CD14-positive monocyte (primary cell): ENCODE measurements around the gene LFNG. TPM values are rescaled to one million over a fixed set of nuclear protein-coding genes. Genes with fewer than 3 reads are reported as not detected.

Source experiments
- DNase-seq, 3 donors: peaks; one replicate each; pipeline ENCODE4 v3.0.0-alpha.2; 2011 to 2022
- H2AFZ ChIP-seq: 2 replicates; pipeline ENCODE4 v1.6.0; 2012; ENCODE audit warnings: mild to moderate bottlenecking, low read depth, low read length, inconsistent platforms; ENCODE audit not compliant: insufficient read depth, poor library complexity, severe bottlenecking
- H3K27ac ChIP-seq, 2 donors: 1 replicate in 1 of 2; 2 replicates in 1 of 2; pipeline ENCODE4 v1.5.1; 2012 to 2013; ENCODE audit warnings: low read length in 2 of 2, control low read depth in 1 of 2, inconsistent platforms in 1 of 2, low read depth in 1 of 2, mild to moderate bottlenecking in 1 of 2
- H3K27me3 ChIP-seq, 2 donors: one replicate each; pipeline versions ENCODE4 v1.6.0 to v1.6.1; 2011 to 2013; ENCODE audit warnings: low read length in 2 of 2; ENCODE audit not compliant: control insufficient read depth in 2 of 2, insufficient read depth in 2 of 2
- H3K36me3 ChIP-seq, 2 donors: replicated peaks in 1 of 2; 1 replicate in 1 of 2; 2 replicates in 1 of 2; pipeline versions ENCODE4 v1.5.1 to v1.6.1; 2012 to 2013; ENCODE audit warnings: low read length in 2 of 2, control low read depth in 1 of 2, inconsistent platforms in 1 of 2, mild to moderate bottlenecking in 1 of 2; ENCODE audit not compliant: insufficient read depth in 2 of 2, control insufficient read depth in 1 of 2
- H3K4me1 ChIP-seq, 2 donors: 1 replicate in 1 of 2; 2 replicates in 1 of 2; pipeline versions ENCODE4 v1.5.1 to v1.6.1; 2012 to 2013; ENCODE audit warnings: low read length in 2 of 2, control low read depth in 1 of 2, inconsistent platforms in 1 of 2, mild to moderate bottlenecking in 1 of 2, moderate library complexity in 1 of 2; ENCODE audit not compliant: insufficient read depth in 2 of 2, control insufficient read depth in 1 of 2
- H3K4me2 ChIP-seq: replicated peaks from 2 replicates; pipeline ENCODE3; 2012; ENCODE audit warnings: low read length, moderate library complexity, mild to moderate bottlenecking; ENCODE audit not compliant: poor library complexity, severe bottlenecking; ENCODE audit errors: extremely low read depth
- H3K4me3 ChIP-seq, 3 experiments: fragments of 200-600 bp in 1 of 3; sonication (generic) in 1 of 3; replicated peaks in 1 of 3; 1 replicate in 2 of 3; 2 replicates in 1 of 3; pipeline ENCODE4 v1.5.1; 2011 to 2013; ENCODE audit warnings: low read length in 3 of 3, mild to moderate bottlenecking in 3 of 3, control low read depth in 2 of 3, low read depth in 2 of 3, inconsistent platforms in 1 of 3, moderate library complexity in 1 of 3
- H3K79me2 ChIP-seq: 2 replicates; pipeline ENCODE4 v1.6.0; 2012; ENCODE audit warnings: mild to moderate bottlenecking, control low read depth, inconsistent platforms, low read length, moderate library complexity; ENCODE audit not compliant: insufficient read depth
- H3K9ac ChIP-seq: 2 replicates; pipeline ENCODE4 v1.6.0; 2017; ENCODE audit warnings: low read length, mild to moderate bottlenecking; ENCODE audit not compliant: insufficient read depth, poor library complexity, severe bottlenecking
- H3K9me3 ChIP-seq, 2 donors: replicated peaks in 1 of 2; 1 replicate in 1 of 2; 2 replicates in 1 of 2; pipeline versions ENCODE4 v1.5.1 to v1.6.1; 2012 to 2013; ENCODE audit warnings: low read length in 2 of 2, control low read depth in 1 of 2; ENCODE audit not compliant: control insufficient read depth in 1 of 2, insufficient read depth in 1 of 2
- H4K20me1 ChIP-seq: 2 replicates; pipeline ENCODE4 v1.6.0; 2012; ENCODE audit warnings: mild to moderate bottlenecking, low read length, control low read depth, moderate library complexity; ENCODE audit not compliant: insufficient read depth
- H3K27ac Mint-ChIP-seq, 7 donors: one replicate each; pipeline ENCODE4 v1.8.0; 2020; ENCODE audit warnings: mild to moderate bottlenecking in 7 of 7, mixed read lengths in 7 of 7, moderate library complexity in 6 of 7, inconsistent platforms in 2 of 7
- H3K27me3 Mint-ChIP-seq, 3 donors: one replicate each; pipeline ENCODE4 v1.8.0; 2021 to 2022; ENCODE audit warnings: low read depth in 3 of 3, mild to moderate bottlenecking in 3 of 3, mixed read lengths in 3 of 3, moderate library complexity in 3 of 3, inconsistent platforms in 1 of 3
- H3K36me3 Mint-ChIP-seq, 2 donors: one replicate each; pipeline ENCODE4 v1.8.0; 2020; ENCODE audit warnings: mixed read lengths in 2 of 2, inconsistent platforms in 1 of 2, mild to moderate bottlenecking in 1 of 2
- H3K4me1 Mint-ChIP-seq: one replicate; pipeline ENCODE4 v1.8.0; 2020; ENCODE audit warnings: mild to moderate bottlenecking, mixed read lengths
- H3K4me3 Mint-ChIP-seq, 2 donors: one replicate each; pipeline ENCODE4 v1.8.0; 2020; ENCODE audit warnings: mild to moderate bottlenecking in 2 of 2, mixed read lengths in 2 of 2, moderate library complexity in 1 of 2
- H3K9me3 Mint-ChIP-seq, 7 donors: one replicate each; pipeline ENCODE4 v1.8.0; 2020 to 2022; ENCODE audit warnings: mixed read lengths in 7 of 7, mild to moderate bottlenecking in 6 of 7, moderate library complexity in 6 of 7, inconsistent platforms in 2 of 7
- WGBS: methylation state at CpG from one replicate; pipeline ENCODE4 v1.1.5; 2013; ENCODE audit warnings: missing lambda C conversion rate; ENCODE audit not compliant: insufficient coverage; 5-methylcytosine and 5-hydroxymethylcytosine counted together
- intact Hi-C, 2 donors: fragments of 100-400 bp; cut with micrococcal nuclease; formaldehyde crosslinking; loops; one replicate each; pipeline versions ENCODE4 v1.15.0 to v1.15.1; 2023
- polyA plus RNA-seq, 3 donors: library from polyadenylated mRNA; depleted of rRNA in 1 of 3; unstranded in 2 of 3; stranded (reverse) in 1 of 3; fragments of 300-500 nt in 2 of 3; fragments of >200 nt in 1 of 3; fragmentation: Illumina TruSeq in 2 of 3; gene quantifications; 1 replicate in 2 of 3; 2 replicates in 1 of 3; pipeline ENCODE4 v1.2.3, GENCODE V29; 2012 to 2021
- TF ChIP-seq, protein P1 (sequence below): fragments of 200-600 bp; IDR thresholded peaks from one replicate; pipeline ENCODE4 v1.8.0; 2022; ENCODE audit warnings: antibody characterized with exemption, mild to moderate bottlenecking

LFNG gene
- polyA plus RNA-seq, 3 donors: 1.9 to 121 (median 2.2) TPM

DNA sequence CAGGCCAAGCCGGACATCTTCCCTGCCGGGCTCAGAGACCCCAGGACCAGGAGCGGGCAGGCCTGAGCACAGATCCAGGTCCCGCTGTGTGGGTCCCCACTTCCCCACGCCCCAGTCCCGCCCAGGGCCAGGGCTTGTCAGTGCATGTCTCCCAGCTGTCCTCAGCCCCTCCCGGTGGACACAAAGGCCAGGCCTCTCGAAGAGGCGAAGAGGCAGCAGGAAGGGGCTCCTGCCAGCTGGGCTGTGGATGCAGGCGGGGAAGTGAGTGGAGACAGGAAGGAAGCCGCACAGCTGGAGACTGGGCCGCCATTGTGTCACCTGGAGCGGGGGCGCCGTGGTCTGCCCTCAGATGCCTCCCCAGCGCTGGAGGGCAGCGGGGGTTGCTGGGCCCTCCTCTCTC lies 48.2 kb upstream of the LFNG start:
- Histone ChIP-seq H3K36me3 (no peaks in the 10 kb centered on the region), H3K4me2 (no peak overlapping the region), H2AFZ (no peak overlapping the region), H3K9ac (no peak overlapping the region), H4K20me1 (no peaks in the 10 kb centered on the region), H3K27ac (no peak overlapping the region), H3K27me3 (peaks cover 0 to 6% of the 10 kb centered on the region in 2 donors), H3K9me3 (no peaks in the 10 kb centered on the region), H3K79me2 (no peaks in the 10 kb centered on the region), H3K4me3 (no peak overlapping the region), H3K4me1 (peaks cover 22 to 28% of the 10 kb centered on the region in 2 donors)
- peak in 1 of 3 donors; percentile 5 for DNase-seq
- TF ChIP-seq, protein P1, sequence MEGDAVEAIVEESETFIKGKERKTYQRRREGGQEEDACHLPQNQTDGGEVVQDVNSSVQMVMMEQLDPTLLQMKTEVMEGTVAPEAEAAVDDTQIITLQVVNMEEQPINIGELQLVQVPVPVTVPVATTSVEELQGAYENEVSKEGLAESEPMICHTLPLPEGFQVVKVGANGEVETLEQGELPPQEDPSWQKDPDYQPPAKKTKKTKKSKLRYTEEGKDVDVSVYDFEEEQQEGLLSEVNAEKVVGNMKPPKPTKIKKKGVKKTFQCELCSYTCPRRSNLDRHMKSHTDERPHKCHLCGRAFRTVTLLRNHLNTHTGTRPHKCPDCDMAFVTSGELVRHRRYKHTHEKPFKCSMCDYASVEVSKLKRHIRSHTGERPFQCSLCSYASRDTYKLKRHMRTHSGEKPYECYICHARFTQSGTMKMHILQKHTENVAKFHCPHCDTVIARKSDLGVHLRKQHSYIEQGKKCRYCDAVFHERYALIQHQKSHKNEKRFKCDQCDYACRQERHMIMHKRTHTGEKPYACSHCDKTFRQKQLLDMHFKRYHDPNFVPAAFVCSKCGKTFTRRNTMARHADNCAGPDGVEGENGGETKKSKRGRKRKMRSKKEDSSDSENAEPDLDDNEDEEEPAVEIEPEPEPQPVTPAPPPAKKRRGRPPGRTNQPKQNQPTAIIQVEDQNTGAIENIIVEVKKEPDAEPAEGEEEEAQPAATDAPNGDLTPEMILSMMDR: no peak
- H3K36me3 Mint-ChIP-seq: no peaks in the 10 kb centered on the region
- peaks cover 0 to 3% (median 0%) of the 10 kb centered on the region in 7 donors for H3K9me3 Mint-ChIP-seq
- peaks cover 23% of the 10 kb centered on the region for H3K4me1 Mint-ChIP-seq
- peak overlapping the region in 1 of 2 donors; percentile 46 for H3K4me3 Mint-ChIP-seq
- 18% methylated on average over 12 of the region's 17 CpGs for WGBS
- H3K27me3 Mint-ChIP-seq: peaks cover 11 to 25% (median 15%) of the 10 kb centered on the region in 3 donors
- no peak overlapping the region for H3K27ac Mint-ChIP-seq
- intact Hi-C loops: loop anchor here (10.0 kb wide), 2 partner anchors 83 to 93 kb away; partner anchors contain the start of genes BRAT1 (in 1 of the 2) and IQCE (in 1 of the 2)

DNA sequence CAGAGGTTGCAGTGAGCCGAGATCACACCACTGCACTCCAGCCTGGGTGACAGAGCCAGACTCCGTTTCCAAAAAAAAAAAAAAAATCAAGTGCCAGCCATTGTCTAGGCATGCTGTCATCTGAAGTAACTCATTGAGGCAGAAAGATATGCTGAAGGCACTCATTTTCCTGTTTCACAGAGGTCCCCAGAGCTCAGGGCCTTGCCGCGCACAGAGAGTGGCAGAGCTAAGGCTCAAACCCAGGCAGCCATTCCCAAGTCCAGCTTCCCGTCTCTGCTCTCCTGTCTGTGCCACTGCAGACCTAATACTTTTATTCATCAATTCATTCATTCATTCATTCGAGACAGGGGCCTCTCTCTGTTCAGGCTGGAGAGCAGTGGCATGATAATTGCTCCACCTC lies 46.8 kb upstream of the LFNG start:
- Histone ChIP-seq H4K20me1 (no peaks in the 10 kb centered on the region), H3K4me2 (no peak overlapping the region), H3K27me3 (peaks cover 0 to 6% of the 10 kb centered on the region in 2 donors), H2AFZ (no peak overlapping the region), H3K36me3 (no peaks in the 10 kb centered on the region), H3K79me2 (no peaks in the 10 kb centered on the region), H3K9ac (no peak overlapping the region), H3K9me3 (no peaks in the 10 kb centered on the region), H3K27ac (no peak overlapping the region), H3K4me1 (peaks cover 28 to 36% of the 10 kb centered on the region in 2 donors), H3K4me3 (no peak overlapping the region)
- DNase-seq: no peak
- intact Hi-C loops: loop anchor here (10.0 kb wide), 2 partner anchors 82 to 92 kb away; partner anchors contain the start of genes BRAT1 (in 1 of the 2) and IQCE (in 1 of the 2)
- TF ChIP-seq, protein P1: no peak
- peaks cover 0 to 3% (median 0%) of the 10 kb centered on the region in 7 donors for H3K9me3 Mint-ChIP-seq
- H3K4me1 Mint-ChIP-seq: peaks cover 30% of the 10 kb centered on the region
- H3K36me3 Mint-ChIP-seq: no peaks in the 10 kb centered on the region
- no peak overlapping the region for H3K27ac Mint-ChIP-seq
- WGBS: 94% methylated on average over 5 of the region's 6 CpGs
- no peak overlapping the region for H3K4me3 Mint-ChIP-seq
- H3K27me3 Mint-ChIP-seq: peaks cover 15 to 30% (median 16%) of the 10 kb centered on the region in 3 donors
